GM12878 (cell line): ENCODE results near the gene TMEM163. TPM values are rescaled to one million over a fixed set of nuclear protein-coding genes. Genes with fewer than 3 reads are reported as not detected.

ENCODE experiments used
- ATAC-seq: fragments of 200-7000 bp; cut with Tn5 transposase; 3 replicates; pipeline ENCODE4 v1.9.1; 2020; ENCODE audit warnings: mild to moderate bottlenecking, moderate library complexity
- BruUV-seq: library from RNA; stranded (reverse); fragments of 400-500 nt; replicated peaks from 2 replicates; lab custom pipeline; 2021; lab: Mats Ljungman, UMichigan
- CTCF ChIA-PET: fragments of 300-600 bp; sonication (Branson Sonifier 250); formaldehyde crosslinking; extraction: SDS; loops from one replicate; lab custom pipeline; 2021; ENCODE audit warnings: inconsistent platforms; lab: Yijun Ruan, JAX
- POLR2A ChIA-PET: fragments of 350-600 bp; formaldehyde crosslinking; extraction: SDS; loops from one replicate; lab custom pipeline; 2021; ENCODE audit warnings: inconsistent platforms; lab: Charles Lee
- RAD21 ChIA-PET: fragments of 300-600 bp; sonication (Branson Sonifier 250); formaldehyde crosslinking; loops from one replicate; lab custom pipeline; 2023; ENCODE audit warnings: antibody characterized with exemption; ENCODE audit not compliant: unreplicated experiment; lab: Charles Lee
- SMC1A ChIA-PET: fragments of 300-600 bp; sonication (Branson Sonifier 250); formaldehyde crosslinking; loops from one replicate; lab custom pipeline; 2023; ENCODE audit not compliant: unreplicated experiment, uncharacterized antibody; lab: Charles Lee
- DNase-seq: peaks from one replicate; pipeline ENCODE4 v3.0.0-alpha.2; 2011; ENCODE audit warnings: low read depth, low spot score
- FAIRE-seq: peaks from 3 replicates; lab custom pipeline; 2011; peaks lifted over from hg19 to GRCh38; lab: Jason Lieb, UNC
- H2AFZ ChIP-seq: 2 replicates; pipeline ENCODE4 v1.6.0; 2011; ENCODE audit warnings: low read depth, low read length, control low read depth; ENCODE audit not compliant: control insufficient read depth
- H3K27ac ChIP-seq: 2 replicates; pipeline ENCODE4 v1.5.1; 2011; ENCODE audit warnings: control low read depth; ENCODE audit not compliant: control insufficient read depth, insufficient read depth
- H3K27me3 ChIP-seq, 2 experiments: replicated peaks in 1 of 2; 2 replicates each; pipeline versions ENCODE4 v1.6.0 to v1.6.1; 2011; ENCODE audit warnings: low read length in 1 of 2; ENCODE audit not compliant: control insufficient read depth in 2 of 2, insufficient read depth in 2 of 2
- H3K36me3 ChIP-seq, 2 experiments: 2 replicates each; pipeline ENCODE4 v1.5.1; 2011; ENCODE audit warnings: low read length in 1 of 2; ENCODE audit not compliant: control insufficient read depth in 2 of 2, insufficient read depth in 2 of 2
- H3K4me1 ChIP-seq: 2 replicates; pipeline ENCODE4 v1.6.1; 2011; ENCODE audit warnings: mild to moderate bottlenecking, low read length, moderate library complexity, mixed read lengths; ENCODE audit not compliant: control insufficient read depth, insufficient read depth
- H3K4me2 ChIP-seq: 2 replicates; pipeline ENCODE4 v1.6.0; 2011; ENCODE audit warnings: control low read depth; ENCODE audit not compliant: control insufficient read depth, insufficient read depth
- H3K4me3 ChIP-seq: fragments of 200-600 bp; sonication (generic); 2 replicates; pipeline ENCODE4 v1.5.1; 2016
- H3K79me2 ChIP-seq: 2 replicates; pipeline ENCODE4 v1.6.0; 2011; ENCODE audit warnings: low read length; ENCODE audit not compliant: control insufficient read depth, insufficient read depth
- H3K9ac ChIP-seq: 2 replicates; pipeline ENCODE4 v1.8.0; 2011; ENCODE audit warnings: low read length, control low read depth, mixed read lengths; ENCODE audit not compliant: control insufficient read depth, insufficient read depth
- H3K9me3 ChIP-seq: replicated peaks from 3 replicates; pipeline ENCODE4 v1.5.1; 2011; ENCODE audit warnings: mild to moderate bottlenecking, low read length; ENCODE audit not compliant: control insufficient read depth, insufficient read depth
- H4K20me1 ChIP-seq: 2 replicates; pipeline ENCODE4 v1.6.0; 2011; ENCODE audit not compliant: control insufficient read depth, insufficient read depth
- CBFB ChIP-seq: IDR thresholded peaks from 2 replicates; pipeline ENCODE4 v1.6.1; 2016; ENCODE audit warnings: antibody characterized with exemption, low read depth
- CBX3 ChIP-seq: fragments of 200-600 bp; sonication (generic); IDR thresholded peaks from 2 replicates; pipeline ENCODE4 v1.6.1; 2016; ENCODE audit warnings: low read depth, borderline replicate concordance
- EED ChIP-seq: sonication (generic); IDR thresholded peaks from 2 replicates; pipeline ENCODE4 v1.6.1; 2016; ENCODE audit warnings: antibody characterized with exemption, low read depth
- GABPA ChIP-seq: IDR thresholded peaks from 2 replicates; pipeline ENCODE4 v1.6.1; 2014; ENCODE audit warnings: antibody characterized with exemption, low read depth, mild to moderate bottlenecking, inconsistent platforms
- KAT2A ChIP-seq: conservative IDR thresholded peaks from 2 replicates; pipeline ENCODE4 v1.6.1; 2011; ENCODE audit warnings: low read depth, low read length; ENCODE audit not compliant: control insufficient read depth
- MTA2 ChIP-seq: fragments of 450-650 bp; IDR thresholded peaks from 2 replicates; pipeline ENCODE4 v1.6.1; 2016; ENCODE audit warnings: low read depth, mild to moderate bottlenecking, moderate library complexity
- POLR2A ChIP-seq: IDR thresholded peaks from 2 replicates; pipeline ENCODE4 v1.6.1; 2011; ENCODE audit warnings: low read depth, mild to moderate bottlenecking, low read length
- POU2F2 ChIP-seq: IDR thresholded peaks from 3 replicates; pipeline ENCODE4 v1.6.1; 2011; ENCODE audit warnings: low read depth, mild to moderate bottlenecking, low read length, borderline replicate concordance
- PRDM15 ChIP-seq: fragments of 450-650 bp; formaldehyde crosslinking; IDR thresholded peaks from 2 replicates; pipeline ENCODE4 v1.4.0; 2020; ENCODE audit warnings: mild to moderate bottlenecking, moderate library complexity
- RFX5 ChIP-seq: IDR thresholded peaks from 2 replicates; pipeline ENCODE4 v1.6.1; 2011; ENCODE audit warnings: low read depth, low read length, improper control_type of control experiment
- SMAD5 ChIP-seq: IDR thresholded peaks from 2 replicates; pipeline ENCODE4 v1.6.1; 2016; ENCODE audit warnings: antibody characterized with exemption, low read depth
- SPI1 ChIP-seq: IDR thresholded peaks from 2 replicates; pipeline ENCODE4 v1.6.1; 2011; ENCODE audit warnings: low read depth, mild to moderate bottlenecking, low read length, moderate library complexity, borderline replicate concordance; ENCODE audit not compliant: insufficient read depth
- SUZ12 ChIP-seq: fragments of 200-600 bp; sonication (generic); IDR thresholded peaks from one replicate; pipeline ENCODE4 v1.6.1; 2018; ENCODE audit warnings: antibody characterized with exemption, mild to moderate bottlenecking; ENCODE audit not compliant: unreplicated experiment
- ZNF592 ChIP-seq: fragments of 450-650 bp; IDR thresholded peaks from 2 replicates; pipeline ENCODE4 v1.6.1; 2017; ENCODE audit warnings: mild to moderate bottlenecking, moderate library complexity
- ZSCAN29 ChIP-seq: fragments of 450-650 bp; IDR thresholded peaks from 2 replicates; pipeline ENCODE4 v1.6.1; 2017; ENCODE audit warnings: mild to moderate bottlenecking, moderate library complexity
- WGBS: methylation state at CpG from one replicate; pipeline ENCODE4 v1.1.6; 2016; ENCODE audit warnings: low lambda C conversion rate; ENCODE audit not compliant: insufficient replicate concordance, insufficient coverage; ENCODE audit errors: missing lambda C conversion rate; 5-methylcytosine and 5-hydroxymethylcytosine counted together
- in situ Hi-C: fragments of 300-500 bp; cut with MboI; formaldehyde crosslinking; loops from 9 replicates; pipeline ENCODE4 v1.14.3; 2018; ENCODE audit warnings: mixed read lengths
- intact Hi-C: fragments of 100-400 bp; cut with micrococcal nuclease; formaldehyde crosslinking; loops from one replicate; pipeline ENCODE4 v1.14.2; 2022; ENCODE audit not compliant: unreplicated experiment
- polyA plus RNA-seq, 11 experiments: library from polyadenylated mRNA; depleted of rRNA in 4 of 11; unstranded in 6 of 11; stranded (reverse) in 5 of 11; fragments of >200 nt; fragmentation: Nextera tagmentation in 4 of 11; fragmentation: Illumina TruSeq in 1 of 11; extraction: Ambion mirVana in 4 of 11; extraction: Trizol in 1 of 11; gene quantifications; 1 replicate in 1 of 11; 2 replicates in 10 of 11; pipeline versions ENCODE4 v1.2.1 to v1.2.3, GENCODE V29; 2011 to 2016; ENCODE audit warnings: inconsistent platforms in 2 of 11, missing spikeins in 2 of 11, low read depth in 1 of 11
- total RNA-seq, 4 experiments: library from RNA; depleted of rRNA in 3 of 4; stranded (reverse); fragments of >200 nt in 3 of 4; fragmentation: Illumina TruSeq in 1 of 4; extraction: Trizol in 1 of 4; gene quantifications; 2 replicates each; pipeline versions ENCODE4 v1.2.1 to v1.2.3, GENCODE V29; 2013 to 2021
- TF ChIP-seq, protein P1 (sequence below): fragments of 450-650 bp; IDR thresholded peaks from 2 replicates; pipeline ENCODE4 v1.6.1; 2014; ENCODE audit warnings: mild to moderate bottlenecking

The TMEM163 gene
- total and polyA plus RNA-seq, 10 of the 15 experiments (the other 5 are each of a cell fraction or from before 2014, with no cell fraction given) = 0.05 to 0.11 (median 0.07) TPM; not detected in 4

GRCh38 chr2:134724341-134724740 lies 5.5 kb upstream of the TMEM163 start:
- H3K9me3 ChIP-seq = no peaks in the 10 kb centered on the region
- H3K4me1 ChIP-seq = no peaks in the 10 kb centered on the region
- FAIRE-seq (no peak), DNase-seq (no peak), ATAC-seq (no peak)
- in situ Hi-C loops (no loop called here), intact Hi-C loops (no loop called here)
- no peaks in the 10 kb centered on the region for H4K20me1 ChIP-seq
- H3K9ac ChIP-seq = no peak overlapping the region
- H3K4me3 ChIP-seq = no peak overlapping the region
- SMC1A ChIA-PET = no interaction called here
- no peak overlapping the region for H3K27ac ChIP-seq
- RAD21 ChIA-PET = no interaction called here
- no peak overlapping the region for H2AFZ ChIP-seq
- no peak overlapping the region for H3K4me2 ChIP-seq
- POLR2A ChIA-PET = no interaction called here
- peaks cover 2 to 20% of the 10 kb centered on the region in 2 experiments; a peak in 2 of 4 replicates for H3K27me3 ChIP-seq
- H3K36me3 ChIP-seq = no peaks in the 10 kb centered on the region
- WGBS = 81% methylated on average over 1 of the region's 1 CpG
- BruUV-seq = no TSS peak
- CTCF ChIA-PET = no interaction called here
- H3K79me2 ChIP-seq = no peaks in the 10 kb centered on the region
- TF ChIP-seq, protein P1, sequence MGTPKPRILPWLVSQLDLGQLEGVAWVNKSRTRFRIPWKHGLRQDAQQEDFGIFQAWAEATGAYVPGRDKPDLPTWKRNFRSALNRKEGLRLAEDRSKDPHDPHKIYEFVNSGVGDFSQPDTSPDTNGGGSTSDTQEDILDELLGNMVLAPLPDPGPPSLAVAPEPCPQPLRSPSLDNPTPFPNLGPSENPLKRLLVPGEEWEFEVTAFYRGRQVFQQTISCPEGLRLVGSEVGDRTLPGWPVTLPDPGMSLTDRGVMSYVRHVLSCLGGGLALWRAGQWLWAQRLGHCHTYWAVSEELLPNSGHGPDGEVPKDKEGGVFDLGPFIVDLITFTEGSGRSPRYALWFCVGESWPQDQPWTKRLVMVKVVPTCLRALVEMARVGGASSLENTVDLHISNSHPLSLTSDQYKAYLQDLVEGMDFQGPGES = no peak
- TF ChIP-seq ZNF592 = no peak
- no peak for TF ChIP-seq PRDM15 (CRISPR knock-in tag)
- no peak for TF ChIP-seq RFX5
- no peak for TF ChIP-seq SPI1
- no peak for TF ChIP-seq SUZ12
- no peak for TF ChIP-seq ZSCAN29
- no peak for TF ChIP-seq POLR2A
- no peak for TF ChIP-seq EED
- no peak for TF ChIP-seq MTA2
- no peak for TF ChIP-seq POU2F2
- TF ChIP-seq KAT2A = no peak
- TF ChIP-seq GABPA = no peak
- TF ChIP-seq CBX3 = no peak
- no peak for TF ChIP-seq SMAD5
- TF ChIP-seq CBFB = no peak
